Astrocyte (in vitro differentiated cells and primary cell): ENCODE results near the gene KMT2C.

Source experiments
- EZH2 ChIP-seq: IDR thresholded peaks from 2 replicates; pipeline ENCODE4 v1.6.1; 2012; ENCODE audit warnings: mild to moderate bottlenecking, low read length, inconsistent platforms; ENCODE audit not compliant: insufficient read depth
- TF ChIP-seq, protein P1 (sequence below): IDR thresholded peaks from 2 replicates; pipeline ENCODE4 v1.5.1; 2011; ENCODE audit warnings: low read depth, mild to moderate bottlenecking, inconsistent platforms, low read length, moderate library complexity; ENCODE audit not compliant: insufficient read depth

DNA sequence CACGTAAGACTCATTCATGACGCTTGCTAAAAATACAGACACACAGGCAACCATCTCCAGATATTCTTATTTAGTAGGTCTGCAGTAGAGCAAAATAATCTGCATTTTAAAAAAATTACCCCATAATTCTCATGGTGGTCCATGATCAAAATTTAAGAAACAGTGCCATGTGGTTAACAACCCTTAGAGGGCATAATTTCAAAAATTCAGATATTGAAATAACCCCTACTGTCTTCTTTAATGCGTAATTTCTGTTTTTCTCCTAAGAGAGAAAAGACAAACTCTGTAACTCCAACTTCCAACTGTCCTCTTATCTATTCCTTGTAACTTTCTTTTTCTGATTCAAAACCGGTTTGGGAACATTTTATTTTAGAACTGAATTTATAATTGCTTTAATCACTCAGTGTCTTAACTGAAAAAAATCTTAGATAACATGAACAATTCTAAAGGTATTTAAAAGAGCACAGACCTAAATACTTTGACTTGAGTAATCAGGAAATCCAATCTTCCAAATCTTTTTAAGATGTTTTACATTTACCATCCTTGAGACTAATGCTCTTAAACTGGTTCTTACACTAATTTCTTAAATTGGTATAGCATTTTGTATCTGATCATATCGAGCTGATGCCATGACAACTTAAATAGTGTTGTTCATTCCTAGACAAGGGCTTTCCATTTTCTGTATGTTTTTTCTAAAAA lies 262.3 kb downstream of the KMT2C start:
- TF ChIP-seq, protein P1, sequence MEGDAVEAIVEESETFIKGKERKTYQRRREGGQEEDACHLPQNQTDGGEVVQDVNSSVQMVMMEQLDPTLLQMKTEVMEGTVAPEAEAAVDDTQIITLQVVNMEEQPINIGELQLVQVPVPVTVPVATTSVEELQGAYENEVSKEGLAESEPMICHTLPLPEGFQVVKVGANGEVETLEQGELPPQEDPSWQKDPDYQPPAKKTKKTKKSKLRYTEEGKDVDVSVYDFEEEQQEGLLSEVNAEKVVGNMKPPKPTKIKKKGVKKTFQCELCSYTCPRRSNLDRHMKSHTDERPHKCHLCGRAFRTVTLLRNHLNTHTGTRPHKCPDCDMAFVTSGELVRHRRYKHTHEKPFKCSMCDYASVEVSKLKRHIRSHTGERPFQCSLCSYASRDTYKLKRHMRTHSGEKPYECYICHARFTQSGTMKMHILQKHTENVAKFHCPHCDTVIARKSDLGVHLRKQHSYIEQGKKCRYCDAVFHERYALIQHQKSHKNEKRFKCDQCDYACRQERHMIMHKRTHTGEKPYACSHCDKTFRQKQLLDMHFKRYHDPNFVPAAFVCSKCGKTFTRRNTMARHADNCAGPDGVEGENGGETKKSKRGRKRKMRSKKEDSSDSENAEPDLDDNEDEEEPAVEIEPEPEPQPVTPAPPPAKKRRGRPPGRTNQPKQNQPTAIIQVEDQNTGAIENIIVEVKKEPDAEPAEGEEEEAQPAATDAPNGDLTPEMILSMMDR: no peak
- TF ChIP-seq EZH2: no peak
